ENCODE results near the gene PWWP2B. TPM values are rescaled to one million over a fixed set of nuclear protein-coding genes. Genes with fewer than 3 reads are reported as not detected.

The PWWP2B gene
- total RNA-seq, 1 experiment from 2014 or later, result 19.3 TPM

DNA sequence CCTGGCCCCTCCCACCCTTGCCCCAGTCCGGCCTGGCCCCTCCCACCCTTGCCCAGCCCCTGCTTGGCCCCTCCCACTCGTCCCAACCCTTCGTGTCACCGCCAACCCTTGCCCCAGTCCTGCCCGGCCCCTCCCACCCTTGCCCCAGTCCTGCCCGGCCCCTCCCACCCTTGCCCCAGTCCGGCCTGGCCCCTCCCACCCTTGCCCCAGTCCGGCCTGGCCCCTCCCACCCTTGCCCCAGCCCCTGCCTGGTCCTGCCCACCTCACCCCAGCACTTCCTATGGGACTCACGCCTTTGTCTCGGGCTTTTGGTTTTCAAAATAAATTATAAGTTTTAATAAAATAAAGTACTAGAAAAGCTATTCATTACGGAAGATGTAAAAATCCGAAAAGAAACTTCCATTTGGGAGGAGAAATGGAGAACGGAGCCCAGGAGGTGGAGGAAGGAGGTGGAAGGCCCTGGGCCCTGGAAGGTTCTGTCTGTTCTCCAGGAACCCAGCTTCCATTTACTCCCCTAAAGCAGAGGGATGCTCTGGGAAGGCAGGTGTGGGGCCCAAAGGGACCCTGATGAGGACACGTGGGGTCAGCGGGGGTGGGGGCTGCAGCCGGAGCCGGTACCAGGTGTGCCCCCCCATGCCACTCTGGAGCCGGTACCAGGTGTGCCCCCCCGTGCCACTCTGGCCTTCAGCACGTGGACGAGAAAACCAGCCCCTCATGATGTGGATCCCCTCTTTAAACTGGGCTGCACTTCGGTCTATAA, 52.2 kb downstream of the PWWP2B start:
- Histone ChIP-seq H3K27me3 (replicated peaks; ENCODE audit: control insufficient read depth, insufficient read depth, low read length) (no peaks in the 10 kb centered on the region), H3K36me3 (ENCODE audit: control insufficient read depth, insufficient read depth, low read length) (no peaks in the 10 kb centered on the region), H3K9me3 (no peaks in the 10 kb centered on the region), H3K4me3 (ENCODE audit: low read depth, low read length) (no peak overlapping the region), H3K4me1 (peaks cover 46% of the 10 kb centered on the region)
- TF ChIP-seq, protein P1, sequence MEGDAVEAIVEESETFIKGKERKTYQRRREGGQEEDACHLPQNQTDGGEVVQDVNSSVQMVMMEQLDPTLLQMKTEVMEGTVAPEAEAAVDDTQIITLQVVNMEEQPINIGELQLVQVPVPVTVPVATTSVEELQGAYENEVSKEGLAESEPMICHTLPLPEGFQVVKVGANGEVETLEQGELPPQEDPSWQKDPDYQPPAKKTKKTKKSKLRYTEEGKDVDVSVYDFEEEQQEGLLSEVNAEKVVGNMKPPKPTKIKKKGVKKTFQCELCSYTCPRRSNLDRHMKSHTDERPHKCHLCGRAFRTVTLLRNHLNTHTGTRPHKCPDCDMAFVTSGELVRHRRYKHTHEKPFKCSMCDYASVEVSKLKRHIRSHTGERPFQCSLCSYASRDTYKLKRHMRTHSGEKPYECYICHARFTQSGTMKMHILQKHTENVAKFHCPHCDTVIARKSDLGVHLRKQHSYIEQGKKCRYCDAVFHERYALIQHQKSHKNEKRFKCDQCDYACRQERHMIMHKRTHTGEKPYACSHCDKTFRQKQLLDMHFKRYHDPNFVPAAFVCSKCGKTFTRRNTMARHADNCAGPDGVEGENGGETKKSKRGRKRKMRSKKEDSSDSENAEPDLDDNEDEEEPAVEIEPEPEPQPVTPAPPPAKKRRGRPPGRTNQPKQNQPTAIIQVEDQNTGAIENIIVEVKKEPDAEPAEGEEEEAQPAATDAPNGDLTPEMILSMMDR (IDR thresholded peaks at IDR 0.05; ENCODE audit: insufficient read depth in 1 of 2, low read depth in 1 of 2, low read length in 1 of 2, severe bottlenecking in 1 of 2, unreplicated experiment in 1 of 2), result no peak
- H3K4me3 Mint-ChIP-seq (ENCODE audit: unreplicated experiment), result no peak overlapping the region
- intact Hi-C loops (cut with micrococcal nuclease; ENCODE audit: unreplicated experiment), result no loop called here
- ChIA-PET CTCF (no interaction called here), POLR2A (no interaction called here)
- BruUV-seq (replicated peaks), result no TSS peak
- H3K4me1 Mint-ChIP-seq (ENCODE audit: low read depth, unreplicated experiment), result peaks cover 7% of the 10 kb centered on the region
- H3K36me3 Mint-ChIP-seq (ENCODE audit: insufficient read depth, unreplicated experiment), result no peaks in the 10 kb centered on the region
- peak in 1 of 2 experiments; percentile 74 for DNase-seq
- H3K9me3 Mint-ChIP-seq (ENCODE audit: unreplicated experiment), result no peaks in the 10 kb centered on the region
- no peak overlapping the region for H3K27ac Mint-ChIP-seq (ENCODE audit: unreplicated experiment)
- H3K27me3 Mint-ChIP-seq (ENCODE audit: insufficient read depth, unreplicated experiment), result no peaks in the 10 kb centered on the region

DNA sequence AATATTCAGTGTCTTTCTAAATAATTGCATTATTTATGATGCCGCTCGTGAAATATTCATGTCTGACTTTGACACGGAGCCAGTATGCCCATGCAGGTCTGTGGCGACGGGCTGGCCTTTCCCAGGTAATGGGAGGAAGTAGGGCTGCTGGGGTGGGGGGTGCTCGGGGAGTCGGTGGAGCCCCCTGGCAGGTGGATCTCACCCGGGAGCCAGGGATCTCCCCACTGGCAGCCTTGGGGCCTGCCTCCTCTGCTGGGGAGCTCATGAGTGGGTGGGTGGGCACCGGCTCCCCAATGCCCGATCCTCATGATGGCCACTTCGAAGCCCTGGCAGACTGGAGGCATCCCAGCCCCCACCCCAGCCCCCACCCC, 52.8 kb downstream of the PWWP2B start:
- POLR2A ChIA-PET, result no interaction called here
- intact Hi-C loops (cut with micrococcal nuclease; ENCODE audit: unreplicated experiment), result no loop called here

DNA sequence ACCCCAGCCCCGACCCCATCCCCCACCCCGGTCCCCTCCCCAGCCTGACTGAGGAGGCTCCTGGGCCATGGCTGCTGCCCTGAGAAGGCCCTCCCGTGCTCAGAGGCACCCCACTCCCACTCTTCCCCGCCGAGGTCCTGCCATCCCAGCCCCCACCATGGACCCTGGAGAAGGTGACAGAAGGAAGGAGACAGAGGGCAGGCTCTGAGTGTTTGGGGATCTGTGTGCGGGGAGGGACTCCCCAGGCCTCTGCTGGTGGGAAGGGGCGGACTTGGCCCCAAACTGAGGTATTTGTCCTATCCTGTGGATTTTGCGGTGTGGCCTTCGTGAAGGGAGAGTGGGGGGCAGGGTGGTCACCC, 53.4 kb downstream of the PWWP2B start:
- ChIA-PET CTCF (no interaction called here), POLR2A (no interaction called here)
- no peaks in the 10 kb centered on the region for H3K36me3 ChIP-seq (ENCODE audit: control insufficient read depth, insufficient read depth, low read length)
- no peaks in the 10 kb centered on the region for H3K27me3 ChIP-seq (replicated peaks; ENCODE audit: control insufficient read depth, insufficient read depth, low read length)
- no peaks in the 10 kb centered on the region for H3K9me3 ChIP-seq
- intact Hi-C loops (cut with micrococcal nuclease; ENCODE audit: unreplicated experiment), result no loop called here
- Mint-ChIP-seq H3K4me1 (ENCODE audit: low read depth, unreplicated experiment) (peaks cover 7% of the 10 kb centered on the region), H3K27ac (ENCODE audit: unreplicated experiment) (no peak overlapping the region), H3K4me3 (ENCODE audit: unreplicated experiment) (no peak overlapping the region), H3K27me3 (ENCODE audit: insufficient read depth, unreplicated experiment) (no peaks in the 10 kb centered on the region), H3K36me3 (ENCODE audit: insufficient read depth, unreplicated experiment) (no peaks in the 10 kb centered on the region), H3K9me3 (ENCODE audit: unreplicated experiment) (no peaks in the 10 kb centered on the region)
- DNase-seq, result no peak
- TF ChIP-seq, protein P1 (IDR thresholded peaks at IDR 0.05; ENCODE audit: insufficient read depth in 1 of 2, low read depth in 1 of 2, low read length in 1 of 2, severe bottlenecking in 1 of 2, unreplicated experiment in 1 of 2), result no peak
- BruUV-seq (replicated peaks), result no TSS peak
- no peak overlapping the region for H3K4me3 ChIP-seq (ENCODE audit: low read depth, low read length)
- peaks cover 56% of the 10 kb centered on the region for H3K4me1 ChIP-seq

More for the DNA sequence above, 52.8 kb downstream of the PWWP2B start:
- Mint-ChIP-seq H3K27me3 (ENCODE audit: insufficient read depth, unreplicated experiment) (no peaks in the 10 kb centered on the region), H3K4me1 (ENCODE audit: low read depth, unreplicated experiment) (peaks cover 7% of the 10 kb centered on the region), H3K9me3 (ENCODE audit: unreplicated experiment) (no peaks in the 10 kb centered on the region), H3K4me3 (ENCODE audit: unreplicated experiment) (no peak overlapping the region), H3K36me3 (ENCODE audit: insufficient read depth, unreplicated experiment) (no peaks in the 10 kb centered on the region), H3K27ac (ENCODE audit: unreplicated experiment) (no peak overlapping the region)
- DNase-seq, result no peak
- Histone ChIP-seq H3K9me3 (no peaks in the 10 kb centered on the region), H3K36me3 (ENCODE audit: control insufficient read depth, insufficient read depth, low read length) (no peaks in the 10 kb centered on the region), H3K27me3 (replicated peaks; ENCODE audit: control insufficient read depth, insufficient read depth, low read length) (no peaks in the 10 kb centered on the region), H3K4me1 (peaks cover 52% of the 10 kb centered on the region), H3K4me3 (ENCODE audit: low read depth, low read length) (no peak overlapping the region)
- CTCF ChIA-PET, result no interaction called here
- BruUV-seq (replicated peaks), result no TSS peak
- TF ChIP-seq, protein P1 (IDR thresholded peaks at IDR 0.05; ENCODE audit: insufficient read depth in 1 of 2, low read depth in 1 of 2, low read length in 1 of 2, severe bottlenecking in 1 of 2, unreplicated experiment in 1 of 2), result no peak
